ENCODE measurements around the gene ITGA2.

ITGA2 gene

GRCh38 chr5:53017794-53018391, 28.7 kb downstream of the ITGA2 start:
- DNase-seq (ENCODE audit: low read depth in 2 of 2), result no peak

DNA sequence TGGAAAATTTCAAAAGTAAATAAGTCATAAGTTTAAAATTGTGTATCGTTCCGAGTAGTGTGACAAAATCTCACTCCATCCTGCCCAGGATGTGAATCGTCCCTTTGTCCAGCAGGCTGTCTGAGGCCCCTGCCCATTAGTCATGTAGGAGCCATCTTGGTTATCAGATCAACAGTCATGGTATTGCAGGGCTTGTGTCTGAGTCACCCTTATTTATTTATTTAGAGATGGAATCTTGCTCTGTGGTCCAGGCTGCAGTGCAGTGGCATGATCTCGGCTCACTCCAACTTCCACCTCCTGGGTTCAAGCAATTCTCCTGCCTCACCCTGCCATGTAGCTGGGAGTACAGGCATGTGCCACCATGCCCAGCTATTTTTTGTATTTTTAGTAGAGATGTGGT, 30.2 kb downstream of the ITGA2 start:
- no peak for DNase-seq (ENCODE audit: low read depth in 2 of 2)

DNA sequence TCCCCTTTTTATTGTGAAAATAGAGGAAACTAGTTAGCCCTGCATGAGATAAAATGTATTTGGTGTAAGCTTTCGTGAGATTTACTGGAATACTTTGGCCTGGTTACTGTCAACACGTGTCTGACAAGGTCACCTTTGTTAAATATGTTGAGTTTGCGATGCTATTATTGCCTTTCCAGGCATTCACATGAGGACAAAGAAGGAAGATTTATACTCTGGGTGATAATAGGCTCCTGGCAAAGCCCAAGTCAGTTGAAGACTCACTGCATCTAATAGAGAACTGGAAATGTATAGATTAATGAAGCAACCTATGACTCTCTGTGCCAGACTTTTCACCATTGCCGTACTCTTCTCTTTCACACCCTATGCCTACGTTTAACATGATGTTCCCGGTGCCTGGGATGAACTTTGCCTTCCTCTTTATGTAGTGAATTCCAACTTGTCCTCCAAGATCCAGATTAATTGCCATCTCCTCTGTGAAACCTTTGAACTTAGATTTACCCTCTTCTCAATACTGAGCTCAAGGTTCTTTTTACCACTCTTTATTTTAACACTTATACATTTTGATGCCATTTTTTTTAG, 33.9 kb downstream of the ITGA2 start:
- DNase-seq (ENCODE audit: low read depth in 2 of 2), result no peak

DNA sequence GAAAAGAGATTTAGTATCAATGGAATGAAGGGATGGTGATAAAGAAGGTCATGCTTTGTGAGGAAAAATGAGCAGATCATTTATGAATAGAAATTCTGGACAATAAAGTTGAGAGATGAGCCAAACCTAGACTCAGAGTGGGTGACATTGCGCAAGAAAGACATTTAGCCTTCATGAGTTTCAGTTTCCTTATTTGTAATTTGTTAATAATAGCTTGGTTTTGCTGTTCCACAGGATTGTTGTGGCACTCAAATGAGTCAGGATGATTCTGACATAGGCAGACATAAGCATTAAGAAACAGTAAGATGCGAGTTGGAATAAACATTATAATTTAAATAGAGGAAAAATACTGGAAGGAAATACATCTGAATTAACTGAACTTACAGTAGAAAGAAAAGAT, 34.8 kb downstream of the ITGA2 start:
- no peak for DNase-seq (ENCODE audit: low read depth in 2 of 2)

DNA sequence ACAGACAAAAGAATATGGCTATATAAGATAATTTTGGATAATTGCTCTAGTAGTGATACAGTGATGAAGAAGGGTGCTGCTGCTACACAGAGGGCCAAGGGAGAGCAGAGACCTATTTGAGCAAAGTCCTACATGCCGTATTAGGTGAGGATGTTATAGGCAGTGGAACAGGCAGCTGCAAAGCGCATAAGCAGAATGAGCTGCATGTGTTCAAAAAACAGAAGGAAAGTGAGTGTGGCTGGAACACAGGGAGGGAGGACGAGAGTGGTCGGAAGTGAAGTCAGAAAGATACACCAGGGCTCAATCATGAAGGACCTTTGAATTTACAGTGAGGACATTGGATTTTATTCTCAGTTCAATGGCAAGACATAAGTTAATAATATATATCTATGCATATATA, 35.4 kb downstream of the ITGA2 start:
- no peak for DNase-seq (ENCODE audit: low read depth in 2 of 2)

- no peak for DNase-seq (ENCODE audit: low read depth in 2 of 2)
Measured at GRCh38 chr5:53025487-53025886, 36.3 kb downstream of the ITGA2 start.

GRCh38 chr5:53027913-53028312, 38.8 kb downstream of the ITGA2 start:
- no peak for DNase-seq (ENCODE audit: low read depth in 2 of 2)

GRCh38 chr5:53029608-53030007, 40.5 kb downstream of the ITGA2 start:
- no peak for DNase-seq (ENCODE audit: low read depth in 2 of 2)

- no peak for DNase-seq (ENCODE audit: low read depth in 2 of 2)
Measured at GRCh38 chr5:53030893-53031292, 41.7 kb downstream of the ITGA2 start.

DNA sequence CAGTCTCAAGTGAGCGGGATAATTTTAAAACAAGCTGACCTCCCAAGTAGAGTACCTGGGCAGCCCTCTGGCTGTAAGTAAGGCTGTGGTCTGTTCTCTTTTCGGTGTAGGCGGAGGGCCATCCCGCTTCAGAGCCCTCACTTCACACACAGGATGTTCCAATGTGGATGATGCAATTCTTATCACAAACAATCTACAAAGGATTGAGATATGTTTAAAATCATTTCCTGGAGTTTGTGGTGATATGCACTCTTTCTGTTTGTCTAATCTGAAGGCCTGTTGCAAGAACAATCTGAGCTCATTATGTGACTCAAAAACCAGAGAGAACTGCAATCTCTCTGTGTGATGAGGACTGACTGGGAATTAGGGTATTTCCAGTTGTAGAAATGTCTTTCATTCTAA, 42.5 kb downstream of the ITGA2 start:
- DNase-seq (ENCODE audit: low read depth in 2 of 2), result no peak

- no peak for DNase-seq (ENCODE audit: low read depth in 2 of 2)
Measured at GRCh38 chr5:53032188-53032587, 43.0 kb downstream of the ITGA2 start.

DNA sequence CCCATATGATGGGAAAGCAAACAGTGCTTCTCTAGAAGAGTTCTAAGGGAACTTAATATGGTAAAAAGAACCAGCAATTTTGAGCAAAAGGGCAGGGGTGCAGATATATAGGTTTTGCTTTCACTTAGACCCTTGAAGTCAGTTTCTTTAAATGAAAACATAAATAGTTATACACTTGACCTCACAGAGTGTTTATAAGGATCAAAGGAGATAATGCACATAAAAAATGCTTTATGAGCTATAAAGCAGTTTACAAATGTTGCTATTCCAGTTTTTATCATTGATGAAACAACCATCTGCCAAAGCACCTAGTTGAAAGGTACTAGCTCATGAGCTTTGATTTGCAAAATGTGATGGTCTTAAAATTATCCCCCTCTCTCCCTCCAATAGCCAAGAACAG, 45.7 kb downstream of the ITGA2 start:
- no peak for DNase-seq (ENCODE audit: low read depth in 2 of 2)

DNA sequence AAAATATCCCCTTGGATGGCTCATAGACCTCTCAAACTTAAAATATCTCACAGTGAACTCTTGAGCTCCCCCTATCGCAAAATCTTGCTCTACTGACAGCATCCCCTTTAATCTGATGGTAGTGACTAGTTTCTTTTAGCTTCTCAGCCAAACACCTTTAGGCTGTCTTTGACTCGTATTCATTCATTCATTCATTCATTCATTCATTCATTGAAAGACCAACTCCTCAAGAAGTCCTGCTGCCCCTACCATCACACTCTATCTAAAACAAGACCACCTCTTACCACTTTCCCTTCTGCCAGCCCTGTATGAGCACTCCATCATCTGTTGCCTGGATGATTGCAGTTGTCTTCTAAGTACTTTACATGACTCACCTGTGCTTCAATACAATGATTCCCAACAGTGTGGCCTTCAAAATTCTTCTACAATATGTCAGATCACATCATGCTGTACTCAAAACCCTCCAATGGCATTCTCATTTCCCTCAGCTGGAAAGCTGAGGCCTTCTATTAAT, 46.8 kb downstream of the ITGA2 start:
- DNase-seq (ENCODE audit: low read depth in 2 of 2), result no peak

- no peak for DNase-seq (ENCODE audit: low read depth in 2 of 2)
Measured at GRCh38 chr5:53037141-53037859, 48.1 kb downstream of the ITGA2 start.

GRCh38 chr5:53038196-53038847, 49.2 kb downstream of the ITGA2 start:
- no peak for DNase-seq (ENCODE audit: low read depth in 2 of 2)

- DNase-seq (ENCODE audit: low read depth in 2 of 2), result no peak
Measured at GRCh38 chr5:53039855-53040254, 50.7 kb downstream of the ITGA2 start.

GRCh38 chr5:53041071-53041692, 52.0 kb downstream of the ITGA2 start:
- no peak for DNase-seq (ENCODE audit: low read depth in 2 of 2)

DNA sequence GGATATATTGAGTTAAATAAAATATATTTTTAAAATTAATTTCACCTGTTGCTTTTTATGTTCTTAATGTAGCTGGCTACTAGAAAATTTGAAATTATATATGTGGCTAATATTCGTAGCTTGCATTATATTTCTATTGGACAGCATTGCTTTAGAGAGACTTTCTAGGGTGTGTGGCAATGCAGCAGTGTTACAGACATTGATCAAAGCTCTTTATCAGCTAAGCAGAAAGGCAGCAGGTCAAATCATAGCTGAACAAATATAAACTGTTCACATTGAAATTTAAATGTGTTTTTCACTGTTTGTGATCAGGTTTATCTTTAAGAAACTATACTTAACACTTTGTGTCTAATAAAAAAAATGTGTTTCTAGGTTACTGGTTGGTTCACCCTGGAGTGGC, 52.6 kb downstream of the ITGA2 start:
- no peak for DNase-seq (ENCODE audit: low read depth in 2 of 2)

DNA sequence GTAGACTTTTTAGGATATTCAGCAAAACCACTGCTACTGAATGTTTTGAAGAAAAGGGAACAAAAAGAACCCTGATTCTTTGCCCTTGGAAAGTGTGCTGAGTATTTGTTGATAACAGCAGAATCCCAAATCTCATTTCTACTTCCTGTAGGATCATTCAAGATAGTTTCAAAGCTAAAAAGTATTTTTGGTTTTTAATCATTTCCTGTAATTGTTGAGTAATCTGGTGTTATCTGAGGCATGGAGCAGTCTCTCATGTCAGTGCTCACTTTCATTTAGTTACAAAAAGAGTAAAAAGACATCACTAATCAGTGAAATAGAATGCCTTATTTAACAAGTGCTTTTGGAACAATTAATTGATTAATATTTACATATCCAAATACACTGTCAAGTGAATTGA, 56.1 kb downstream of the ITGA2 start:
- DNase-seq (ENCODE audit: low read depth in 2 of 2), result no peak

DNA sequence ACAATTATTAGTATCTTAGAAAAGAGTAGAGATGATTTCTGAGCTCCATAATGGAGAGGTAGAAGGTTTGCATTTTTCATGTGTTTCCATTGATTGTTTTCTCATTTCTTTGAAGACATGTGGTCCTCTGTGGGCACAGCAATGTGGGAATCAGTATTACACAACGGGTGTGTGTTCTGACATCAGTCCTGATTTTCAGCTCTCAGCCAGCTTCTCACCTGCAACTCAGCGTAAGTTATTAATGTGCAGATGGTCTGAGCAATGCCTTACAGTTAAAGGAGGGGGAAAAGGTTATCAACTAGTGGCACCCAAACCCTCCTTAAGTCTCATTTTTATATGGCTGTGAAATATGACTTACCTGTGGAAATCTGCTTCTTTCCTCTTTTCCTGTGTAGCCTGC, 59.1 kb downstream of the ITGA2 start:
- no peak for DNase-seq (ENCODE audit: low read depth in 2 of 2)

DNA sequence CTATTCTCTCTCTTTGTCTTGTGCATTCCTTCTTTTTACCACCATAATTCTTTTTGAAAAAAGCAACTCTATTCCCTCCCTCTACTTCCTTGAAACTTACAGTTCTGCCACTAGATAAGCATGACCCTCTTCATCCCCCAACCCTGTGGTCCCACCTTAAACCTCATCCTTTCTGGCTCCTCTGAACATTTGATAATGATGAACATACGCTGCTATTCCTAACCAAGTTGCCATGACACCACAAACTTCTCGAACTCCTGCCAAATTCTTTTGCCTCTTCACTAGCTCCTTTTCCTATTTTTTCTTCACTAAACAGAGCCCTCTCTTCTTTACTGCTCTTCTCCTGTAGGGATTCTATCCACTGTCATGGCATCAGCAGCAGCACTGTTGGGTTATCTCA, 63.3 kb downstream of the ITGA2 start:
- no peak for DNase-seq (ENCODE audit: low read depth in 2 of 2)

DNA sequence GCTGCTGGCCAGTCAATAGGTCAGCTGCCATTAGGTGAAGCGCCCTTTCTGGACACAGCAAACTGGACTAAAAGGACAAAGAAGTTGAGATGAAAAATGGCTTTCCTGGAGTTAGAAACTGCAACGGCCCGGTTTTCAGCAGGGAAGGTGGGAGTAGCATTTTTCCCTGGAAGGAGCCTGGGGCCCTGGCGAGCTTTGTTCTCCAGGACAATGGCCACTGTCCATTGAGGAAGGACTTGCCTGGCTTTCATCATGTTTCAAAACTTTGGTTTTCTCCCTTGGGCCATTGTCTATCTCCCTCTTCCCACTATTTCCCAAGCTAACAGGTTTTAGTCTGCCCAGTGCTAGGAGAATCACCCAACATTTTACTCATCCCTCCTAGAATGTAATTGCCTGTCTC, 64.2 kb downstream of the ITGA2 start:
- DNase-seq (ENCODE audit: low read depth in 2 of 2), result no peak

Data from stimulated activated CD8-positive, alpha-beta memory T cell treated with anti-CD3 and anti-CD28 coated beads, Interleukin-7, amount 100 ng/mL, for 1 hour (primary cell).